HepG2 (cell line): ENCODE measurements around the gene HAT1. TPM values are rescaled to one million over a fixed set of nuclear protein-coding genes. Genes with fewer than 3 reads are reported as not detected.

Experiments
- IKZF4 ChIP-seq: sonication (generic); formaldehyde crosslinking; IDR thresholded peaks from 2 replicates; pipeline ENCODE4 v1.5.1; 2020; ENCODE audit warnings: borderline replicate concordance, mild to moderate bottlenecking, low read depth, missing genetic modification reagents; ENCODE audit errors: not compliant biosample characterization
- MXD4 ChIP-seq: IDR thresholded peaks from 2 replicates; pipeline ENCODE4 v1.6.1; 2016; ENCODE audit warnings: mild to moderate bottlenecking, missing biosample characterization, missing genetic modification reagents
- NFKBIZ ChIP-seq: IDR thresholded peaks from 2 replicates; pipeline ENCODE4 v1.6.1; 2018; ENCODE audit warnings: missing genetic modification reagents, missing compliant biosample characterization
- ZMAT3 ChIP-seq: sonication (generic); formaldehyde crosslinking; conservative IDR thresholded peaks from 2 replicates; pipeline ENCODE4 v1.7.0; 2021; ENCODE audit warnings: missing genetic modification reagents
- ZNF207 ChIP-seq: fragments of 450-650 bp; IDR thresholded peaks from 2 replicates; pipeline ENCODE4 v1.6.1; 2016; ENCODE audit warnings: antibody characterized with exemption, borderline replicate concordance
- ZNF230 ChIP-seq: sonication (generic); formaldehyde crosslinking; IDR thresholded peaks from 2 replicates; pipeline ENCODE4 v1.4.0; 2020; ENCODE audit warnings: mild to moderate bottlenecking, missing genetic modification reagents
- ZNF383 ChIP-seq: sonication (generic); formaldehyde crosslinking; IDR thresholded peaks from 2 replicates; pipeline ENCODE4 v1.4.0; 2020; ENCODE audit warnings: missing genetic modification reagents, mild to moderate bottlenecking, borderline replicate concordance
- ZNF44 ChIP-seq: sonication (generic); formaldehyde crosslinking; IDR thresholded peaks from 2 replicates; pipeline ENCODE4 v1.5.1; 2020; ENCODE audit warnings: mild to moderate bottlenecking, missing genetic modification reagents
- ZNF678 ChIP-seq: sonication (generic); formaldehyde crosslinking; IDR thresholded peaks from 2 replicates; pipeline ENCODE4 v1.4.0; 2020; ENCODE audit warnings: mild to moderate bottlenecking, missing genetic modification reagents
- polyA plus RNA-seq, 8 experiments: library from polyadenylated mRNA; depleted of rRNA in 3 of 8; stranded (reverse) in 7 of 8; unstranded in 1 of 8; fragments of >200 nt; fragmentation: Illumina TruSeq in 4 of 8; extraction: Trizol in 4 of 8; gene quantifications; 2 replicates each; pipeline versions ENCODE4 v1.2.1 to v1.2.3, GENCODE V29; 2011 to 2016; ENCODE audit warnings: low read depth in 4 of 8, missing spikeins in 1 of 8, mixed read lengths in 1 of 8; ENCODE audit not compliant: insufficient read depth in 1 of 8
- total RNA-seq, 5 experiments: library from RNA; depleted of rRNA; stranded (reverse); fragments of >200 nt; fragmentation: Illumina TruSeq; extraction: Trizol; gene quantifications; 2 replicates each; pipeline ENCODE4 v1.2.3, GENCODE V29; 2016; ENCODE audit warnings: low read depth in 1 of 5
- TF ChIP-seq, protein P1 (sequence below): sonication (generic); formaldehyde crosslinking; IDR thresholded peaks from 2 replicates; pipeline ENCODE4 v1.9.0; 2021; ENCODE audit warnings: mild to moderate bottlenecking, missing genetic modification reagents
- TF ChIP-seq, protein P2 (sequence below): fragments of 450-650 bp; IDR thresholded peaks from 2 replicates; pipeline ENCODE4 v1.6.1; 2017
- TF ChIP-seq, protein P3 (sequence below): sonication (generic); formaldehyde crosslinking; IDR thresholded peaks from 2 replicates; pipeline ENCODE4 v1.5.0; 2020; ENCODE audit warnings: mild to moderate bottlenecking, missing genetic modification reagents, borderline replicate concordance

HAT1 gene
- total and polyA plus RNA-seq, 2 of the 13 experiments (the other 11 are each of a cell fraction or from before 2014, with no cell fraction given), result 45.4 to 119 TPM

- TF ChIP-seq, protein P1, sequence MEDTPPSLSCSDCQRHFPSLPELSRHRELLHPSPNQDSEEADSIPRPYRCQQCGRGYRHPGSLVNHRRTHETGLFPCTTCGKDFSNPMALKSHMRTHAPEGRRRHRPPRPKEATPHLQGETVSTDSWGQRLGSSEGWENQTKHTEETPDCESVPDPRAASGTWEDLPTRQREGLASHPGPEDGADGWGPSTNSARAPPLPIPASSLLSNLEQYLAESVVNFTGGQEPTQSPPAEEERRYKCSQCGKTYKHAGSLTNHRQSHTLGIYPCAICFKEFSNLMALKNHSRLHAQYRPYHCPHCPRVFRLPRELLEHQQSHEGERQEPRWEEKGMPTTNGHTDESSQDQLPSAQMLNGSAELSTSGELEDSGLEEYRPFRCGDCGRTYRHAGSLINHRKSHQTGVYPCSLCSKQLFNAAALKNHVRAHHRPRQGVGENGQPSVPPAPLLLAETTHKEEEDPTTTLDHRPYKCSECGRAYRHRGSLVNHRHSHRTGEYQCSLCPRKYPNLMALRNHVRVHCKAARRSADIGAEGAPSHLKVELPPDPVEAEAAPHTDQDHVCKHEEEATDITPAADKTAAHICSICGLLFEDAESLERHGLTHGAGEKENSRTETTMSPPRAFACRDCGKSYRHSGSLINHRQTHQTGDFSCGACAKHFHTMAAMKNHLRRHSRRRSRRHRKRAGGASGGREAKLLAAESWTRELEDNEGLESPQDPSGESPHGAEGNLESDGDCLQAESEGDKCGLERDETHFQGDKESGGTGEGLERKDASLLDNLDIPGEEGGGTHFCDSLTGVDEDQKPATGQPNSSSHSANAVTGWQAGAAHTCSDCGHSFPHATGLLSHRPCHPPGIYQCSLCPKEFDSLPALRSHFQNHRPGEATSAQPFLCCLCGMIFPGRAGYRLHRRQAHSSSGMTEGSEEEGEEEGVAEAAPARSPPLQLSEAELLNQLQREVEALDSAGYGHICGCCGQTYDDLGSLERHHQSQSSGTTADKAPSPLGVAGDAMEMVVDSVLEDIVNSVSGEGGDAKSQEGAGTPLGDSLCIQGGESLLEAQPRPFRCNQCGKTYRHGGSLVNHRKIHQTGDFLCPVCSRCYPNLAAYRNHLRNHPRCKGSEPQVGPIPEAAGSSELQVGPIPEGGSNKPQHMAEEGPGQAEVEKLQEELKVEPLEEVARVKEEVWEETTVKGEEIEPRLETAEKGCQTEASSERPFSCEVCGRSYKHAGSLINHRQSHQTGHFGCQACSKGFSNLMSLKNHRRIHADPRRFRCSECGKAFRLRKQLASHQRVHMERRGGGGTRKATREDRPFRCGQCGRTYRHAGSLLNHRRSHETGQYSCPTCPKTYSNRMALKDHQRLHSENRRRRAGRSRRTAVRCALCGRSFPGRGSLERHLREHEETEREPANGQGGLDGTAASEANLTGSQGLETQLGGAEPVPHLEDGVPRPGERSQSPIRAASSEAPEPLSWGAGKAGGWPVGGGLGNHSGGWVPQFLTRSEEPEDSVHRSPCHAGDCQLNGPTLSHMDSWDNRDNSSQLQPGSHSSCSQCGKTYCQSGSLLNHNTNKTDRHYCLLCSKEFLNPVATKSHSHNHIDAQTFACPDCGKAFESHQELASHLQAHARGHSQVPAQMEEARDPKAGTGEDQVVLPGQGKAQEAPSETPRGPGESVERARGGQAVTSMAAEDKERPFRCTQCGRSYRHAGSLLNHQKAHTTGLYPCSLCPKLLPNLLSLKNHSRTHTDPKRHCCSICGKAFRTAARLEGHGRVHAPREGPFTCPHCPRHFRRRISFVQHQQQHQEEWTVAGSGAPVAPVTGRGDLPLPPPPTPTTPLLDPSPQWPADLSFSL (CRISPR knock-in tag), result 0 out of 2 replicates have a peak, but pooled peaks have one; percentile 12
- 0 out of 2 replicates have a peak, but pooled peaks have one; percentile 22 for TF ChIP-seq ZNF383 (CRISPR knock-in tag)
- no peak for TF ChIP-seq NFKBIZ (CRISPR knock-in tag)
- TF ChIP-seq ZNF678, result 0 out of 2 replicates have a peak, but pooled peaks have one; percentile 43
- TF ChIP-seq, protein P2, sequence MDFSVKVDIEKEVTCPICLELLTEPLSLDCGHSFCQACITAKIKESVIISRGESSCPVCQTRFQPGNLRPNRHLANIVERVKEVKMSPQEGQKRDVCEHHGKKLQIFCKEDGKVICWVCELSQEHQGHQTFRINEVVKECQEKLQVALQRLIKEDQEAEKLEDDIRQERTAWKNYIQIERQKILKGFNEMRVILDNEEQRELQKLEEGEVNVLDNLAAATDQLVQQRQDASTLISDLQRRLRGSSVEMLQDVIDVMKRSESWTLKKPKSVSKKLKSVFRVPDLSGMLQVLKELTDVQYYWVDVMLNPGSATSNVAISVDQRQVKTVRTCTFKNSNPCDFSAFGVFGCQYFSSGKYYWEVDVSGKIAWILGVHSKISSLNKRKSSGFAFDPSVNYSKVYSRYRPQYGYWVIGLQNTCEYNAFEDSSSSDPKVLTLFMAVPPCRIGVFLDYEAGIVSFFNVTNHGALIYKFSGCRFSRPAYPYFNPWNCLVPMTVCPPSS, result no peak
- no peak for TF ChIP-seq ZMAT3 (CRISPR knock-in tag)
- peak; percentile 67 for TF ChIP-seq IKZF4 (CRISPR knock-in tag)
- peak; percentile 73; the same call in 1 of the 2 replicates for TF ChIP-seq ZNF230 (CRISPR knock-in tag)
- TF ChIP-seq ZNF207, result no peak
- TF ChIP-seq, protein P3, sequence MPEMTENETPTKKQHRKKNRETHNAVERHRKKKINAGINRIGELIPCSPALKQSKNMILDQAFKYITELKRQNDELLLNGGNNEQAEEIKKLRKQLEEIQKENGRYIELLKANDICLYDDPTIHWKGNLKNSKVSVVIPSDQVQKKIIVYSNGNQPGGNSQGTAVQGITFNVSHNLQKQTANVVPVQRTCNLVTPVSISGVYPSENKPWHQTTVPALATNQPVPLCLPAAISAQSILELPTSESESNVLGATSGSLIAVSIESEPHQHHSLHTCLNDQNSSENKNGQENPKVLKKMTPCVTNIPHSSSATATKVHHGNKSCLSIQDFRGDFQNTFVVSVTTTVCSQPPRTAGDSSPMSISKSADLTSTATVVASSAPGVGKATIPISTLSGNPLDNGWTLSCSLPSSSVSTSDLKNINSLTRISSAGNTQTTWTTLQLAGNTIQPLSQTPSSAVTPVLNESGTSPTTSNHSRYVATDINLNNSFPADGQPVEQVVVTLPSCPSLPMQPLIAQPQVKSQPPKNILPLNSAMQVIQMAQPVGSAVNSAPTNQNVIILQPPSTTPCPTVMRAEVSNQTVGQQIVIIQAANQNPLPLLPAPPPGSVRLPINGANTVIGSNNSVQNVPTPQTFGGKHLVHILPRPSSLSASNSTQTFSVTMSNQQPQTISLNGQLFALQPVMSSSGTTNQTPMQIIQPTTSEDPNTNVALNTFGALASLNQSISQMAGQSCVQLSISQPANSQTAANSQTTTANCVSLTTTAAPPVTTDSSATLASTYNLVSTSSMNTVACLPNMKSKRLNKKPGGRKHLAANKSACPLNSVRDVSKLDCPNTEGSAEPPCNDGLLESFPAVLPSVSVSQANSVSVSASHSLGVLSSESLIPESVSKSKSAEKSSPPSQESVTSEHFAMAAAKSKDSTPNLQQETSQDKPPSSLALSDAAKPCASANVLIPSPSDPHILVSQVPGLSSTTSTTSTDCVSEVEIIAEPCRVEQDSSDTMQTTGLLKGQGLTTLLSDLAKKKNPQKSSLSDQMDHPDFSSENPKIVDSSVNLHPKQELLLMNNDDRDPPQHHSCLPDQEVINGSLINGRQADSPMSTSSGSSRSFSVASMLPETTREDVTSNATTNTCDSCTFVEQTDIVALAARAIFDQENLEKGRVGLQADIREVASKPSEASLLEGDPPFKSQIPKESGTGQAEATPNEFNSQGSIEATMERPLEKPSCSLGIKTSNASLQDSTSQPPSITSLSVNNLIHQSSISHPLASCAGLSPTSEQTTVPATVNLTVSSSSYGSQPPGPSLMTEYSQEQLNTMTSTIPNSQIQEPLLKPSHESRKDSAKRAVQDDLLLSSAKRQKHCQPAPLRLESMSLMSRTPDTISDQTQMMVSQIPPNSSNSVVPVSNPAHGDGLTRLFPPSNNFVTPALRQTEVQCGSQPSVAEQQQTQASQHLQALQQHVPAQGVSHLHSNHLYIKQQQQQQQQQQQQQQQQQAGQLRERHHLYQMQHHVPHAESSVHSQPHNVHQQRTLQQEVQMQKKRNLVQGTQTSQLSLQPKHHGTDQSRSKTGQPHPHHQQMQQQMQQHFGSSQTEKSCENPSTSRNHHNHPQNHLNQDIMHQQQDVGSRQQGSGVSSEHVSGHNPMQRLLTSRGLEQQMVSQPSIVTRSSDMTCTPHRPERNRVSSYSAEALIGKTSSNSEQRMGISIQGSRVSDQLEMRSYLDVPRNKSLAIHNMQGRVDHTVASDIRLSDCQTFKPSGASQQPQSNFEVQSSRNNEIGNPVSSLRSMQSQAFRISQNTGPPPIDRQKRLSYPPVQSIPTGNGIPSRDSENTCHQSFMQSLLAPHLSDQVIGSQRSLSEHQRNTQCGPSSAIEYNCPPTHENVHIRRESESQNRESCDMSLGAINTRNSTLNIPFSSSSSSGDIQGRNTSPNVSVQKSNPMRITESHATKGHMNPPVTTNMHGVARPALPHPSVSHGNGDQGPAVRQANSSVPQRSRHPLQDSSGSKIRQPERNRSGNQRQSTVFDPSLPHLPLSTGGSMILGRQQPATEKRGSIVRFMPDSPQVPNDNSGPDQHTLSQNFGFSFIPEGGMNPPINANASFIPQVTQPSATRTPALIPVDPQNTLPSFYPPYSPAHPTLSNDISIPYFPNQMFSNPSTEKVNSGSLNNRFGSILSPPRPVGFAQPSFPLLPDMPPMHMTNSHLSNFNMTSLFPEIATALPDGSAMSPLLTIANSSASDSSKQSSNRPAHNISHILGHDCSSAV (CRISPR knock-in tag), result no peak
- TF ChIP-seq ZNF44 (CRISPR knock-in tag), result no peak
- peak; percentile 82; the same call in 1 of the 2 replicates for TF ChIP-seq MXD4
Observed at GRCh38 chr2:171893824-171894611, 28.2 kb upstream of the HAT1 start, which contains the start of gene SLC25A12 (continued).
